HG03280 (cell line): Measurements from ENCODE around the gene MFSD11.
"Not testable (repeated sequence)": the region's sequence is repeated elsewhere in the genome, so short reads cannot be mapped to it uniquely, and the experiment has no call there.

Experiments used
- ATAC-seq: cut with Tn5 transposase; IDR thresholded peaks from one replicate; pipeline ENCODE4 v1.9.1; 2021; ENCODE audit warnings: mild to moderate bottlenecking, moderate library complexity; ENCODE audit not compliant: unreplicated experiment

Gene MFSD11

DNA sequence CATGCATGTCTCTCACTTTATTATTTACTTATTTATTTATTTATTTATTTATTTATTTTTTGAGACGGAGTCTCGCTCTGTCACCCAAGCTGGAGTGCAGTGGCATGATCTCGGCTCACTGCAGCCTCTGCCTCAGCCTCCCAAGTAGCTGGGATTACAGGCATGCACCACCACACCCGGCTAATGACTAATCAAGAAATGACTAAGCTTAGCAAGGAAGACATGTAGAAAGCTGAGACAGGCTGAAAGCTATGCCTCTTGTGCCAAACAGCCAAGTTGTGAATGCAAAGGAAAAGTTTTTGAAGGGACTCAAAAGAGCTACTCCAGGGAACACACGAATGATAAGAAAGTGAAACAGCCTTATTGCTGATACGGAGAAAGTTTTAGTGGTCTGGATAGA lies 7.9 kb downstream of the MFSD11 start:
- ATAC-seq = not testable (repeated sequence)

DNA sequence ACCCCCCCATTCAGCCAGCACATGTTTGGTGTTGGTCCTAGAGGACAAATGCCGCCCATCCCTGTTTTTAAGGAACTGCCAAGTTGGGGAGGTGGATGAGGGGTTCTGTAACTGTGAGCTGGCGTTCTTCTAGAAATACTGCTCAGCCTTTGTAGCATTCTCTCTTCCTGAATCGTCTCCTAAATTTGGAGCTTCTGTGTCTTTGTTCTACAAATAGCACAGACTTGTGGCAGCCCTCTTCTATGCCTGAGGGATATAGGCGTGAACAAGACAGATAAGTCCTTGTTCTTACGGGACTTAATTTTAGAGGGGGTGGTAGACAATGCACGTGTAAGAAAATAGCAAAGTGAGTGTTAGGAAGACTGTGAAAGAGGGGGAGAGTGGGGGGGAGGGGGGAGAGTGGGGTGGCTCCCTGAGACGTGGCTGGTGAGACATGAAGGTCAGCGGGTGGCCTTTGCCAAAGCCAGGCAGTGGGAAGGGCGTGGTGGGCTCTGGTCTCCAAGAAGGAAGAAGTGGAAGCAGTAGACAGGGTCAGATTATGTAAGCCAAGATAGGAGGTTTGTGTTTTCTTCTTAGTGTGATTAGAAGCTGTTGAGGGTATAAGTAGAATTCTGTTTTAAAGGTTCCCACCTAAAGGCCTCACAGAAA lies 9.9 kb downstream of the MFSD11 start:
- ATAC-seq = no peak

- no peak for ATAC-seq
Observed at GRCh38 chr17:76748657-76749056, 10.7 kb downstream of the MFSD11 start.

- ATAC-seq = no peak
Observed at GRCh38 chr17:76751416-76751993, 13.6 kb downstream of the MFSD11 start.

DNA sequence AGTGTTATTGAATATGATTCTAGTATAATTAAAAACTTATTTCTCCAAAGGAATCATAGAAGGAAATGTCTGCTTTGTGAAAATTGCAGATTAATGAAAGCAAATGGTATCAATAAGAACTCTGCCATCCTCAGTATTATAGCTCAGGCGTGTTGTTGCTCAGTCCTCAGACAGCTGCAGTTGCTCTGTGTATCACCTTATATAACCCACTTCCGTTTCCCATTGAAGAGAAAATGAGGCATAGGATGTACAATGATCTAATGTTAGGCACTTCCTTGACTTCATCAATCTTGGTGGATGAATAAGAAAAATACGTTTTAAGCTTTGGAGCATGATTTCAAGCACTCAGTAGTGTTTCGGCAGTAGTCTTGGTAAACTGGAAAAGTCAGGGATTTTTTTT lies 14.1 kb downstream of the MFSD11 start:
- no peak for ATAC-seq

DNA sequence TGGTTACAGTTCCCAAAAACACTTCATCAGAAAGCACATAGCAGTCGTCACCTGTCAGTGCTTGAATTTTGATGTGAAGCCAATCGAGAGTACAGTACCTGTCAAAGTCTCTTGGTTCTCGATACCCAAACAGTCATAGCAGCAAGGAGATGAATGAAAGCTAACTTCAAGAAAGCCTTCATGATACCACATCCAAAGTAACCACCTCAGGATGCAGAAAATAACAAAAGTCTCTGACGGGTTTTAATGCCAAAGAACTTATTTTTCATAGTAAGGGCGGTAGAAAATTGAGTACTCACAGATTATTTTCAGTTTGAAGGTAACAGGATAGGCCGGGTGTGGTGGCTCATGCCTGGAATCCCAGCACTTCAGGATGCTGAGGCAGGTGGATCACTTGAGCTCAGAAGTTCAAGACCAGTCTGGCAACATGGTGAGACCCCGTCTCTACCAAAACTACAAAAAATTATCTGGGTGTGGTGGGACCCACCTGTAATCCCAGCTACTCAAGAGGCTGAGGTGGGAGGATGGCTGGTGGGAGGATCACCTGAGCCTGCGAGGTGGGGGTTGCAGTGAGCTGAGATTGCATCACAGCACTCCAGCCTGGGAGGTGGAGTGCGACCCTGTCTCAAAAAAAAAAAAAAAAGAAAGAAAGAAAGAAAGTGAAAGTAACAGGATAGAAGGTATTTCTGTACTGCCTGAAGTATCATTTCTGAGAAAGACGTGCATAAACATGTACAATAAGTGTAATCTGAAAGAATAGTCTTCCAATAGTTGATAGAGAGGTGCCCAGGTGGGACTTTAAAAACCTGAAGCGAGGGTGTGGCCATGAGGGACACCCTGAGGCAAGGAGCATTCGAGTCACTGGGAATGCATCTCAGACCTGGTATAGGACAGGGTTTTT lies 15.4 kb downstream of the MFSD11 start:
- ATAC-seq = no peak

DNA sequence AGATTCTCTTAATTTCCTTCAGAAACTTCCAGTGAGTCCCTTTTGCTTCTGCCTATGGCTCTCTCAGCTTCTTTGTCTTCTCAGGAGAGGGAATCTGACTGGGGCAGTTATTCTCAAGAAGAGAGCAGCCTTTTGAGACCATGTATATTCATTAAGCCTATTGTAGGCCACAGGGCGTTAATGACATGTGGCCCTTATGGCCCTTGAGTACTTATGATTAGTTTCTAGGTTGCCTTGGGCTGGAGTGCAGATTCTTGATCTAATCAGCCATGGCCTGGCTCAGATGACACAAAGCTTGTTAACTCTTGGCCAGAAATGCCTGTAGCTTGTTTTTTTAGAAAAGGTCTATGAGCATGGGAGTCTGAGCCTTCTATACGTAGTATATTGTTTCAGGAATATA lies 17.4 kb downstream of the MFSD11 start:
- no peak for ATAC-seq

- no peak for ATAC-seq
Observed at GRCh38 chr17:76757256-76757655, 19.3 kb downstream of the MFSD11 start.

- ATAC-seq = no peak
Observed at GRCh38 chr17:76758570-76758969, 20.7 kb downstream of the MFSD11 start.

- ATAC-seq = no peak
Observed at GRCh38 chr17:76772842-76773525, 35.1 kb downstream of the MFSD11 start.

DNA sequence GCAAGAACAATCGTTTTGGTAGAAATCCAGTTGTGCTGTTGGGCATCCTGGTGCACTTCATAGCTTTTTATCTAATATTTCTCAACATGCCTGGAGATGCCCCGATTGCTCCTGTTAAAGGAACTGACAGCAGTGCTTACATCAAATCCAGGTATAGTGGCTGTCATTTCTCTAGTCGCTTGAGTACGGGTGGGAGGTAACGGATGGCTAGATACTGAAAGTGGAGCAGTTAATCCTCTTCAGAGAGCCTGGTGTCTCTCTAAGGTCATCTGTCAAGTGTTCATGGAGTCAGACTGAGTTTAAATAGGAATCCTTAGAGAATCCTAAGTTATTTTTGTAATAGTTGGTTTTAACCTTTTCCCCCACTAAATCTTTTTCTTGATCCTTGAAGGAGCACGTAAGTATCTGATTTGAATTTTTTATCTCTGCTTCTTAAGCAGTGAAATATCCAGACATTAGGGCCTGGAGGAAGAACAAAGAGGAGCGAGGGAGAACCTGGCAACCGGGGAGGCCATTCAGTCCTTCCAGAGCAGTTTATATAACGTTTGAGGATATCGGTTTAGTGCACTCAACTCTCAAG lies 37.2 kb downstream of the MFSD11 start:
- no peak for ATAC-seq

GRCh38 chr17:76781056-76781982 lies 43.4 kb downstream of the MFSD11 start:
- no peak for ATAC-seq

- ATAC-seq = no peak
Observed at GRCh38 chr17:76783146-76783545, 45.2 kb downstream of the MFSD11 start.

- ATAC-seq = no peak
Observed at GRCh38 chr17:76784926-76785325, 47.0 kb downstream of the MFSD11 start.

GRCh38 chr17:76787866-76788265 lies 49.9 kb downstream of the MFSD11 start:
- not testable (repeated sequence) for ATAC-seq

GRCh38 chr17:76789235-76789788 lies 51.4 kb downstream of the MFSD11 start:
- ATAC-seq = no peak

DNA sequence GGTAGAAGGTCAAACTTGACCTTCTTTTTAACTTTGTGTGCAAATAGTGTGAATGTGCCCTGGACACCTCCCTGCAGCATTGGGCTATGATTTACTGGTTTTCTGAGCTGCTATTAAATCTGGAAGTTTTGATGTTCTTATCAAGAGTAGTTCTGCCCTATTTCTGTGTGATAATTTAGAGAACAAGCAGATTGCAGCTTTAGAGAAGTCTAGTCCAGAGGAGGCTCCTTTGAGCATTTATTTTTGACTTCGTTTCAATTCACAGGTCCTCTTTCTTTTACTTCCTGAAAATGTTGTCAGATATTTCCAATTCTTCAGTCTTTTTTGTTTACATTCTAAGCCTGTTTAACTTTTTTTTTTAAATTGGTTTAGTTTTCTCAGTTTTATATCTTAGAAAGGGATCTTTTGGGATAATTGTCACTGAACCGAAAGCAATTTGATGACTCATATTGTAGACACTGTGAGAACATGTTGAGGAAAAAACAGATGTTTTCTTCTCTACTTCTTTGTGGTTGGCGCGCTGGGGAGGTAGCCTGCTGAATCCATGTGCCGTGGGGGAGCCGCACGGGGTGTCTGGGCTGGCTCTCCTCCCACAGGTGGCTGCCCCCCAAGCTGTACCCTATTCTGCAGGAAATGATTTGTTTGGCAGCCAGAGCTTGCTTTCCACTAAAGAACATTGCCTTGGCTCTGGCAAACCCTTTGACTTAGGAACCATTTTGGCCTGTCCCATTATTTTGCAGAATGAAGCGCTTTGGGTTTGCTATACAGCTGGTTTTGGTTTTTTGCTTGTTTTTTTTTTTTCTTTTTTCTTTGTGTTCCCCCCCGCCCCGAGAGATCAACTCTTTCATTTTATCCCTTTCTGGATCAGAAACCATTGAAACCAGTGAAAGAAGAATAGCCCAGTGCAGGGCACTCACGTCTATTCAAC lies 53.4 kb downstream of the MFSD11 start:
- no peak for ATAC-seq

- ATAC-seq = no peak
Observed at GRCh38 chr17:76792348-76792747, 54.4 kb downstream of the MFSD11 start.

- ATAC-seq = no peak
Observed at GRCh38 chr17:76793775-76794174, 55.9 kb downstream of the MFSD11 start.
